ENCODE data around the gene RPLP1.

- no peak for TF ChIP-seq POLR2A (IDR thresholded peaks at IDR 0.05)
- TF ChIP-seq CTCF (IDR thresholded peaks at IDR 0.05) = no peak
Measured at GRCh38 chr15:69493406-69493805, 40.8 kb downstream of the RPLP1 start.

All from heart left ventricle (tissue), 13 donors.